ENCODE data around the gene EFNA5. TPM values are rescaled to one million over a fixed set of nuclear protein-coding genes. Genes with fewer than 3 reads are reported as not detected.

Gene EFNA5
- total and polyA plus RNA-seq, 2 donors = 1.7 to 3.6 TPM

- 93% methylated on average over 2 of the region's 2 CpGs for WGBS
- Histone ChIP-seq H3K27me3 (ENCODE audit: control insufficient read depth in 2 of 2, insufficient read depth in 1 of 2, low read length in 1 of 2) (no peaks in the 10 kb centered on the region), H3K36me3 (ENCODE audit: control insufficient read depth in 2 of 2, insufficient read depth in 2 of 2, low read length in 1 of 2) (no peaks in the 10 kb centered on the region), H3K4me1 (ENCODE audit: control insufficient read depth in 2 of 2, insufficient read depth in 2 of 2, low read length in 2 of 2) (peaks cover 4 to 10% of the 10 kb centered on the region in 2 donors), H3K4me3 (ENCODE audit: low read length in 2 of 2) (no peak overlapping the region), H3K9me3 (ENCODE audit: control insufficient read depth in 2 of 2, insufficient read depth in 1 of 2, low read length in 1 of 2) (no peaks in the 10 kb centered on the region), H3K27ac (ENCODE audit: low read depth in 1 of 2, low read length in 1 of 2) (no peak overlapping the region)
- DNase-seq (ENCODE audit: low read depth in 6 of 9, low spot score in 9 of 9) = no peak
Observed at GRCh38 chr5:107533910-107534876, 136.5 kb downstream of the EFNA5 start.

GRCh38 chr5:107532916-107533315, 137.8 kb downstream of the EFNA5 start:
- Histone ChIP-seq H3K4me1 (ENCODE audit: control insufficient read depth in 2 of 2, insufficient read depth in 2 of 2, low read length in 2 of 2) (peaks cover 0 to 4% of the 10 kb centered on the region in 2 donors), H3K27me3 (ENCODE audit: control insufficient read depth in 2 of 2, insufficient read depth in 1 of 2, low read length in 1 of 2) (no peaks in the 10 kb centered on the region), H3K27ac (ENCODE audit: low read depth in 1 of 2, low read length in 1 of 2) (no peak overlapping the region), H3K9me3 (ENCODE audit: control insufficient read depth in 2 of 2, insufficient read depth in 1 of 2, low read length in 1 of 2) (no peaks in the 10 kb centered on the region), H3K4me3 (ENCODE audit: low read length in 2 of 2) (no peak overlapping the region), H3K36me3 (ENCODE audit: control insufficient read depth in 2 of 2, insufficient read depth in 2 of 2, low read length in 1 of 2) (no peaks in the 10 kb centered on the region)
- WGBS = 98% methylated on average over 7 of the region's 7 CpGs
- no peak for DNase-seq (ENCODE audit: low read depth in 6 of 9, low spot score in 9 of 9)

- DNase-seq (ENCODE audit: low read depth in 6 of 9, low spot score in 9 of 9) = no peak
- WGBS = 98% methylated on average over 10 of the region's 10 CpGs
- Histone ChIP-seq H3K27me3 (ENCODE audit: control insufficient read depth in 2 of 2, insufficient read depth in 1 of 2, low read length in 1 of 2) (no peaks in the 10 kb centered on the region), H3K9me3 (ENCODE audit: control insufficient read depth in 2 of 2, insufficient read depth in 1 of 2, low read length in 1 of 2) (no peaks in the 10 kb centered on the region), H3K4me1 (ENCODE audit: control insufficient read depth in 2 of 2, insufficient read depth in 2 of 2, low read length in 2 of 2) (no peaks in the 10 kb centered on the region), H3K27ac (ENCODE audit: low read depth in 1 of 2, low read length in 1 of 2) (no peak overlapping the region), H3K4me3 (ENCODE audit: low read length in 2 of 2) (no peak overlapping the region), H3K36me3 (ENCODE audit: control insufficient read depth in 2 of 2, insufficient read depth in 2 of 2, low read length in 1 of 2) (no peaks in the 10 kb centered on the region)
Observed at GRCh38 chr5:107532169-107532878, 138.4 kb downstream of the EFNA5 start.

GRCh38 chr5:107531308-107531707, 139.4 kb downstream of the EFNA5 start:
- Histone ChIP-seq H3K4me1 (ENCODE audit: control insufficient read depth in 2 of 2, insufficient read depth in 2 of 2, low read length in 2 of 2) (no peaks in the 10 kb centered on the region), H3K27ac (ENCODE audit: low read depth in 1 of 2, low read length in 1 of 2) (no peak overlapping the region), H3K27me3 (ENCODE audit: control insufficient read depth in 2 of 2, insufficient read depth in 1 of 2, low read length in 1 of 2) (no peaks in the 10 kb centered on the region), H3K36me3 (ENCODE audit: control insufficient read depth in 2 of 2, insufficient read depth in 2 of 2, low read length in 1 of 2) (no peaks in the 10 kb centered on the region), H3K9me3 (ENCODE audit: control insufficient read depth in 2 of 2, insufficient read depth in 1 of 2, low read length in 1 of 2) (no peaks in the 10 kb centered on the region), H3K4me3 (ENCODE audit: low read length in 2 of 2) (no peak overlapping the region)
- no peak for DNase-seq (ENCODE audit: low read depth in 6 of 9, low spot score in 9 of 9)
- WGBS = 93% methylated on average over 7 of the region's 7 CpGs

GRCh38 chr5:107529618-107530017, 141.1 kb downstream of the EFNA5 start:
- Histone ChIP-seq H3K27me3 (ENCODE audit: control insufficient read depth in 2 of 2, insufficient read depth in 1 of 2, low read length in 1 of 2) (no peaks in the 10 kb centered on the region), H3K4me1 (ENCODE audit: control insufficient read depth in 2 of 2, insufficient read depth in 2 of 2, low read length in 2 of 2) (no peaks in the 10 kb centered on the region), H3K4me3 (ENCODE audit: low read length in 2 of 2) (no peak overlapping the region), H3K27ac (ENCODE audit: low read depth in 1 of 2, low read length in 1 of 2) (no peak overlapping the region), H3K36me3 (ENCODE audit: control insufficient read depth in 2 of 2, insufficient read depth in 2 of 2, low read length in 1 of 2) (no peaks in the 10 kb centered on the region), H3K9me3 (ENCODE audit: control insufficient read depth in 2 of 2, insufficient read depth in 1 of 2, low read length in 1 of 2) (no peaks in the 10 kb centered on the region)
- DNase-seq (ENCODE audit: low read depth in 6 of 9, low spot score in 9 of 9) = no peak

- DNase-seq (ENCODE audit: low read depth in 6 of 9, low spot score in 9 of 9) = no peak
- Histone ChIP-seq H3K4me1 (ENCODE audit: control insufficient read depth in 2 of 2, insufficient read depth in 2 of 2, low read length in 2 of 2) (no peaks in the 10 kb centered on the region), H3K9me3 (ENCODE audit: control insufficient read depth in 2 of 2, insufficient read depth in 1 of 2, low read length in 1 of 2) (no peaks in the 10 kb centered on the region), H3K36me3 (ENCODE audit: control insufficient read depth in 2 of 2, insufficient read depth in 2 of 2, low read length in 1 of 2) (no peaks in the 10 kb centered on the region), H3K27me3 (ENCODE audit: control insufficient read depth in 2 of 2, insufficient read depth in 1 of 2, low read length in 1 of 2) (no peaks in the 10 kb centered on the region), H3K27ac (ENCODE audit: low read depth in 1 of 2, low read length in 1 of 2) (no peak overlapping the region), H3K4me3 (ENCODE audit: low read length in 2 of 2) (no peak overlapping the region)
Observed at GRCh38 chr5:107526270-107526937, 144.3 kb downstream of the EFNA5 start.

- Histone ChIP-seq H3K36me3 (ENCODE audit: control insufficient read depth in 2 of 2, insufficient read depth in 2 of 2, low read length in 1 of 2) (no peaks in the 10 kb centered on the region), H3K4me3 (ENCODE audit: low read length in 2 of 2) (no peak overlapping the region), H3K27me3 (ENCODE audit: control insufficient read depth in 2 of 2, insufficient read depth in 1 of 2, low read length in 1 of 2) (no peaks in the 10 kb centered on the region), H3K27ac (ENCODE audit: low read depth in 1 of 2, low read length in 1 of 2) (no peak overlapping the region), H3K9me3 (ENCODE audit: control insufficient read depth in 2 of 2, insufficient read depth in 1 of 2, low read length in 1 of 2) (no peaks in the 10 kb centered on the region), H3K4me1 (ENCODE audit: control insufficient read depth in 2 of 2, insufficient read depth in 2 of 2, low read length in 2 of 2) (peaks cover 3 to 7% of the 10 kb centered on the region in 2 donors)
- 95% methylated on average over 2 of the region's 2 CpGs for WGBS
- no peak for DNase-seq (ENCODE audit: low read depth in 6 of 9, low spot score in 9 of 9)
Observed at GRCh38 chr5:107524111-107524510, 146.6 kb downstream of the EFNA5 start.

GRCh38 chr5:107523029-107523680, 147.6 kb downstream of the EFNA5 start:
- Histone ChIP-seq H3K9me3 (ENCODE audit: control insufficient read depth in 2 of 2, insufficient read depth in 1 of 2, low read length in 1 of 2) (no peaks in the 10 kb centered on the region), H3K4me1 (ENCODE audit: control insufficient read depth in 2 of 2, insufficient read depth in 2 of 2, low read length in 2 of 2) (peaks cover 3 to 11% of the 10 kb centered on the region in 2 donors), H3K27ac (ENCODE audit: low read depth in 1 of 2, low read length in 1 of 2) (no peak overlapping the region), H3K27me3 (ENCODE audit: control insufficient read depth in 2 of 2, insufficient read depth in 1 of 2, low read length in 1 of 2) (no peaks in the 10 kb centered on the region), H3K4me3 (ENCODE audit: low read length in 2 of 2) (no peak overlapping the region), H3K36me3 (ENCODE audit: control insufficient read depth in 2 of 2, insufficient read depth in 2 of 2, low read length in 1 of 2) (no peaks in the 10 kb centered on the region)
- no peak for DNase-seq (ENCODE audit: low read depth in 6 of 9, low spot score in 9 of 9)
- WGBS = 93% methylated on average over 5 of the region's 5 CpGs
